GM21447 (cell line): ENCODE measurements around the gene CDH13.

Source experiments
- ATAC-seq: cut with Tn5 transposase; IDR thresholded peaks from one replicate; pipeline ENCODE4 v1.9.1; 2021; ENCODE audit not compliant: unreplicated experiment

Gene CDH13

GRCh38 chr16:82990155-82990554, 363.4 kb downstream of the CDH13 start:
- no peak for ATAC-seq

- no peak for ATAC-seq
Observed at GRCh38 chr16:82991410-82991809, 364.6 kb downstream of the CDH13 start.

- ATAC-seq, result no peak
Observed at GRCh38 chr16:82991966-82992675, 365.4 kb downstream of the CDH13 start.

GRCh38 chr16:82992786-82993185, 366.0 kb downstream of the CDH13 start:
- ATAC-seq, result no peak

GRCh38 chr16:82993415-82993814, 366.6 kb downstream of the CDH13 start:
- no peak for ATAC-seq

- no peak for ATAC-seq
Observed at GRCh38 chr16:82993926-82994325, 367.2 kb downstream of the CDH13 start.

GRCh38 chr16:82995286-82995923, 368.6 kb downstream of the CDH13 start:
- ATAC-seq, result no peak

- ATAC-seq, result no peak
Observed at GRCh38 chr16:82995924-82996441, 369.2 kb downstream of the CDH13 start.

- ATAC-seq, result no peak
Observed at GRCh38 chr16:82996814-82997213, 370.0 kb downstream of the CDH13 start.

- no peak for ATAC-seq
Observed at GRCh38 chr16:82999711-83000110, 372.9 kb downstream of the CDH13 start.

- no peak for ATAC-seq
Observed at GRCh38 chr16:83002351-83003334, 375.9 kb downstream of the CDH13 start.

GRCh38 chr16:83004868-83005652, 378.3 kb downstream of the CDH13 start:
- ATAC-seq, result no peak

GRCh38 chr16:83005653-83006160, 378.9 kb downstream of the CDH13 start:
- no peak for ATAC-seq

GRCh38 chr16:83010776-83011720, 384.3 kb downstream of the CDH13 start:
- ATAC-seq, result no peak

- ATAC-seq, result no peak
Observed at GRCh38 chr16:83011939-83012338, 385.2 kb downstream of the CDH13 start.

- ATAC-seq, result no peak
Observed at GRCh38 chr16:83013071-83013470, 386.3 kb downstream of the CDH13 start.

- no peak for ATAC-seq
Observed at GRCh38 chr16:83019963-83020362, 393.2 kb downstream of the CDH13 start.

- ATAC-seq, result no peak
Observed at GRCh38 chr16:83021045-83021444, 394.3 kb downstream of the CDH13 start.

- ATAC-seq, result no peak
Observed at GRCh38 chr16:83021746-83022145, 395.0 kb downstream of the CDH13 start.
